NB4 (cell line): ENCODE data around the gene ZNF609.

Source experiments
- DNase-seq: peaks from one replicate; pipeline ENCODE4 v3.0.0; 2010; ENCODE audit warnings: low read depth
- H3K4me3 ChIP-seq: one replicate; pipeline ENCODE4 v1.5.1; 2011; ENCODE audit warnings: mild to moderate bottlenecking, low read depth, low read length, moderate library complexity
- MYC ChIP-seq: IDR thresholded peaks from 2 replicates; pipeline ENCODE4 v1.6.1; 2011; ENCODE audit warnings: low read depth, low read length
- POLR2A ChIP-seq: IDR thresholded peaks from 2 replicates; pipeline ENCODE4 v1.6.1; 2011; ENCODE audit warnings: mild to moderate bottlenecking; ENCODE audit not compliant: insufficient read length; ENCODE audit errors: extremely low read depth
- TF ChIP-seq, protein P1 (sequence below): IDR thresholded peaks from 2 replicates; pipeline ENCODE4 v1.6.1; 2011; ENCODE audit warnings: low read depth, low read length
- TF ChIP-seq, protein P2 (sequence below): IDR thresholded peaks from one replicate; pipeline ENCODE4 v1.5.1; 2012; ENCODE audit warnings: low read depth, low read length

Gene ZNF609

DNA sequence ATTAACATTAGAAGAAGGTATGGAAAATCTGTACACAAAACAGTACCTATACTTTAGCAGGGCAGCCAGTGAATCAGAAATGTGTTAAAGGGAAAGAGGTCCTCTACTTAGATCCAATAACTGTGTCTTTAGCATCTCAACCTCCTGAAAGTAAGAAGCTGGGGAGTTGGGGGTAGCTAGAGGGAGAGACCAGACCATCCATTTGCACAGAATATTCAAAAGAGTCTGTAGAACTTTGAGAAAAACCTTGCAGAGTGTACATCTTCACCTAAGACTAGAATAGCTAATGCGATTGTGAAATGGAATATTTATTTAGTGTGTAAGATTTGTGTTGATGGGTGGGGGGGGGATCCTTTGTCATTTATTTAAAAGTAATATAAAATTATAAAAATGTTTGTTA, 190.2 kb downstream of the ZNF609 start:
- no peak for DNase-seq
- no peak overlapping the region for H3K4me3 ChIP-seq
- TF ChIP-seq, protein P1, sequence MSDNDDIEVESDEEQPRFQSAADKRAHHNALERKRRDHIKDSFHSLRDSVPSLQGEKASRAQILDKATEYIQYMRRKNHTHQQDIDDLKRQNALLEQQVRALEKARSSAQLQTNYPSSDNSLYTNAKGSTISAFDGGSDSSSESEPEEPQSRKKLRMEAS: no peak
- TF ChIP-seq POLR2A (no peak), MYC (no peak)
- TF ChIP-seq, protein P2, sequence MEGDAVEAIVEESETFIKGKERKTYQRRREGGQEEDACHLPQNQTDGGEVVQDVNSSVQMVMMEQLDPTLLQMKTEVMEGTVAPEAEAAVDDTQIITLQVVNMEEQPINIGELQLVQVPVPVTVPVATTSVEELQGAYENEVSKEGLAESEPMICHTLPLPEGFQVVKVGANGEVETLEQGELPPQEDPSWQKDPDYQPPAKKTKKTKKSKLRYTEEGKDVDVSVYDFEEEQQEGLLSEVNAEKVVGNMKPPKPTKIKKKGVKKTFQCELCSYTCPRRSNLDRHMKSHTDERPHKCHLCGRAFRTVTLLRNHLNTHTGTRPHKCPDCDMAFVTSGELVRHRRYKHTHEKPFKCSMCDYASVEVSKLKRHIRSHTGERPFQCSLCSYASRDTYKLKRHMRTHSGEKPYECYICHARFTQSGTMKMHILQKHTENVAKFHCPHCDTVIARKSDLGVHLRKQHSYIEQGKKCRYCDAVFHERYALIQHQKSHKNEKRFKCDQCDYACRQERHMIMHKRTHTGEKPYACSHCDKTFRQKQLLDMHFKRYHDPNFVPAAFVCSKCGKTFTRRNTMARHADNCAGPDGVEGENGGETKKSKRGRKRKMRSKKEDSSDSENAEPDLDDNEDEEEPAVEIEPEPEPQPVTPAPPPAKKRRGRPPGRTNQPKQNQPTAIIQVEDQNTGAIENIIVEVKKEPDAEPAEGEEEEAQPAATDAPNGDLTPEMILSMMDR: no peak

DNA sequence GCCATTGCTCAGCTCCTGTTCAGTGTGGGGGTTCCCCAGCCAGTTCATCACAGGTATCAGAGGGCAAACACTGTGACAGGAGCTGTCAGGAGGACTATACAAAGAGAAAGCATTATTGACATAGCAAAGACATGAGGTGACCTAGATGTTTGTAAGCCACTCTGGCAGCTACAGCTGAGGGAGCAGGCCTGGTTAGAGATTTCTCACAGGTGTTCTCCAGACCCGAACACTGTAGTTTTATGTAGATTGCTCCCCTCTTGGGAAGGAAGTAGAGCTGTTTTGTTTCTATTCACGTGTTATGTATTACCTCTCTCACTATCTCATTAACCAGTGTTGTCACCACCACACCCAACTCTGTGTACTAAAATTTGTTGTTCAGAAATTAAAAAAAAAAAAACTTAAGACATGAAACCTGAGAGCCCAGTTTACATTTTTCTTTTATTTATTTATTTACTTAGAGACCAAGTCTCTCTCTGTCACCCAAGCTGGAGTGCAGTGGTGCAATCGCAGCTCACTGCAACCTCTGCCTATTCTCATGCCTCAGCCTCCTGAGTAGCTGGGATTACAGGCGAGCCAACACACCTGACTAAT, 191.3 kb downstream of the ZNF609 start:
- DNase-seq: no peak
- TF ChIP-seq POLR2A: no peak
- no peak for TF ChIP-seq MYC
- TF ChIP-seq, protein P1: no peak
- TF ChIP-seq, protein P2: no peak
- no peak overlapping the region for H3K4me3 ChIP-seq

DNA sequence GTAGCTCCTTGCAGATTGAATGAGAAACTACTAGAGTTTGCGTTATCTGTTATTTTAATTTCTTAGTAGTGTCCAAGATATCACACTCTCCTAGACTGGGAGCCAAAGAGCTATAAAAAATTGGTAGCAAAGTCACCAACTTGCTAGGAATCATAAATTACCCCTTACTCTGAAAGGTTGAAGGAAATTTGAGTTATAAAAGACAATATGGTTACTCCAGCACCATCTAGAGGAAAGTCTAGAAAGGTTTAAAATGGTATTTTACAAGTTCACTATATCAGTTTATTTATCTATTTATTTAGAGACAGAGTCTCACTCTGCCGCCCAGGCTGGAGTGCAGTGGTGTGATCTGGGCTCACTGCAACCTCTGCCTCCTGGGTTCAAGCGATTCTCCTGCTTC, 193.4 kb downstream of the ZNF609 start:
- H3K4me3 ChIP-seq: no peak overlapping the region
- peak; percentile 44 for DNase-seq
- TF ChIP-seq, protein P2: no peak
- TF ChIP-seq POLR2A (no peak), MYC (no peak)
- TF ChIP-seq, protein P1: no peak

DNA sequence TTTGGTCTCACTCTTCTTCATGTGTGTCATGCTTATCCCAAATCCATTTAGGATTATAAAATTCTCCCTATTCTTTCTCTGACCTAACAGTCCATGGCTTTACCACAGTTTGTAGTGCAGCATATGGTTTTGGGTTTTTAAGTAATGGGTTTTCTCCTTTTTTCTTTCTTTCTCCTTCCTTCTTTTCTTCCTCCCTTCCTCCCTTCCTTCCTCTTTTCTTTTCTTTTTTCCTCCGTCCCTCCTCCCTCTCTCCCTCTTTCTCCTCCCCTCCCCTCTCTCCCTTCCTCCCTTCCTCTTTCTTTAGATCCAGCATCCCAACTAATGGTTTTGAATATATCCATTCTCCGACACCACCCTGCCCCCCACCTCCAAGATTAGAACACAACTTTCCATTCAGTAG, 196.1 kb downstream of the ZNF609 start:
- TF ChIP-seq, protein P1: no peak
- TF ChIP-seq MYC (no peak), POLR2A (no peak)
- TF ChIP-seq, protein P2: no peak
- DNase-seq: no peak

DNA sequence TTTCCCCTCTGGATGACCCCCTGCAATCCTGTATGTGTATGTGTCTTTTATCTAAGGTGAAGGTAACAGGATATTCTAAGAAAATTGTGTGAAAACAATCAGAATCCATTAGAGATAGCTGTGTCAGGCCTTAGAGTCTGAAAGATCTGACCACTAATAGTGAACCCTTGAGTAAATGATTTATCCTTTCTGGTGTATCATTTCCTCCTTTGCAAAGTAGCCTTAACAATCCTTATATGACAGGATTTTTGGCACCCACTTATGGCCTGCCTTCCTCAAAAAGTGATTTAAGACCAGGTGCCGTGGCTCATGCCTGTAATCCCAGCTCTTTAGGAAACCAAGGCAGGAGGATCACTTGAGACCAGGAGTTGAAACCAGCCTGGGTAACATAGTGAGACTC, 204.8 kb downstream of the ZNF609 start:
- H3K4me3 ChIP-seq: no peak overlapping the region
- TF ChIP-seq, protein P2: no peak
- TF ChIP-seq MYC (no peak), POLR2A (no peak)
- TF ChIP-seq, protein P1: no peak
- no peak for DNase-seq

More for the DNA sequence above, 196.1 kb downstream of the ZNF609 start:
- no peak overlapping the region for H3K4me3 ChIP-seq
